A172 (cell line): ENCODE data around the gene ST3GAL3. TPM values are rescaled to one million over a fixed set of nuclear protein-coding genes. Genes with fewer than 3 reads are reported as not detected.

Source experiments
- DNase-seq: peaks from one replicate; pipeline ENCODE4 v3.0.0-alpha.2; 2015; ENCODE audit warnings: low spot score
- total RNA-seq: library from RNA; depleted of rRNA; stranded (reverse); fragments of >200 nt; shearing (Covaris generic); gene quantifications from 2 replicates; pipeline ENCODE4 v1.2.3, GENCODE V29; 2014

ST3GAL3 gene
- total RNA-seq, 1 experiment from 2014 or later = 7.4 TPM

GRCh38 chr1:43938892-43939587 lies 231.7 kb downstream of the ST3GAL3 start:
- DNase-seq = no peak

- no peak for DNase-seq
Observed at GRCh38 chr1:43942411-43942810, 235.1 kb downstream of the ST3GAL3 start.

- no peak for DNase-seq
Observed at GRCh38 chr1:43944860-43945259, 237.5 kb downstream of the ST3GAL3 start.

GRCh38 chr1:43945674-43946235 lies 238.4 kb downstream of the ST3GAL3 start:
- no peak for DNase-seq

GRCh38 chr1:43946236-43947060 lies 239.1 kb downstream of the ST3GAL3 start, which contains the start of gene IPO13:
TSS of gene IPO13 (plus strand) at chr1:43946950. CDS start at chr1:43947601, 651 bp downstream.
- peak; percentile 84 for DNase-seq

- no peak for DNase-seq
Observed at GRCh38 chr1:43947061-43947873, 239.9 kb downstream of the ST3GAL3 start.

GRCh38 chr1:43947874-43948437 lies 240.6 kb downstream of the ST3GAL3 start:
- no peak for DNase-seq

- DNase-seq = no peak
Observed at GRCh38 chr1:43949678-43950077, 242.3 kb downstream of the ST3GAL3 start.

- no peak for DNase-seq
Observed at GRCh38 chr1:43951021-43951985, 244.0 kb downstream of the ST3GAL3 start.

GRCh38 chr1:43952731-43953346 lies 245.5 kb downstream of the ST3GAL3 start:
- no peak for DNase-seq

GRCh38 chr1:43953361-43953760 lies 246.0 kb downstream of the ST3GAL3 start:
- no peak for DNase-seq

GRCh38 chr1:43954036-43954435 lies 246.7 kb downstream of the ST3GAL3 start:
- no peak for DNase-seq

GRCh38 chr1:43956234-43956633 lies 248.9 kb downstream of the ST3GAL3 start:
- no peak for DNase-seq

- no peak for DNase-seq
Observed at GRCh38 chr1:43957407-43958040, 250.2 kb downstream of the ST3GAL3 start.

- DNase-seq = no peak
Observed at GRCh38 chr1:43958351-43959255, 251.3 kb downstream of the ST3GAL3 start.

GRCh38 chr1:43960798-43961197 lies 253.5 kb downstream of the ST3GAL3 start:
- no peak for DNase-seq

GRCh38 chr1:43961692-43962091 lies 254.4 kb downstream of the ST3GAL3 start:
- DNase-seq = no peak

- no peak for DNase-seq
Observed at GRCh38 chr1:43962324-43962723, 255.0 kb downstream of the ST3GAL3 start.
